Dedifferentiated amniotic fluid mesenchymal stem cell (primary cell): ENCODE data around the gene NNT.
A peak's percentile ranks its signal among the peaks of the same experiment; 100 is the strongest.
"Not testable (repeated sequence)": the region's sequence is repeated elsewhere in the genome, so short reads cannot be mapped to it uniquely, and the experiment has no call there.

Experiments
- DNase-seq: peaks from one replicate; pipeline ENCODE4 v3.0.0-alpha.2; 2016; ENCODE audit errors: extremely low spot score

The NNT gene

DNA sequence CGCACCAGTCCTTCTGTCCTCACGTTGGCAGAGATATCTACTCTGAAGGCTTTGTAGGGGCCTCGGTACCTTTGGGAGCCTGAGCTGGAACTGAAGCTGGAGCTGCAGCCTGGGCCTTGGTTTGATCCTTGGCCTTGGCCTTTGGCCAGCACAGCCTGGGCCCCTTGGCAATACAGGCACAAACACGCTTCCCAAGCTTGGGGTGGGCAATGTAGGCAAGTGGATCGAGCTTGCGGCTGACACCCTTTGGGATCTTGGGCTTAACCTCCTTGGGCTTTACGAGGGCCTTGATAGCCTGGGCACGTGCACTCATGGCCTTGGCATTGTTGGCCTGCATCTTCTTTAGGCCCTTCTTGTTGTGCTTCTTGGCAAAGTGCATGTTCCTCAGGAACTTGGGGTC, 63.7 kb downstream of the NNT start:
- DNase-seq = not testable (repeated sequence)

DNA sequence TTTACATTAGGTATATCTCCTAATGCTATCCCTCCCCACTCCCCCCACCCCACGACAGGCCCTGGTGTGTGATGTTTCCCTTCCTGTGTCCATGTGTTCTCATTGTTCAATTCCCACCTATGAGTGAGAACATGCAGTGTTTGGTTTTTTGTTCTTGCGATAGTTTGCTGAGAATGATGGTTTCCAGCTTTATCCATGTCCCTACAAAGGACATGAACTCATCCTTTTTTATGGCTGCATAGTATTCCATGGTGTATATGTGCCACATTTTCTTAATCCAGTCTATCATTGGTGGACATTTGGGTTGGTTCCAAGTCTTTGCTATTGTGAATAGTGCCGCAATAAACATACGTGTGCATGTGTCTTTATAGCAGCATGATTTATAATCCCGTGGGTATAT, 64.4 kb downstream of the NNT start:
- DNase-seq = not testable (repeated sequence)

DNA sequence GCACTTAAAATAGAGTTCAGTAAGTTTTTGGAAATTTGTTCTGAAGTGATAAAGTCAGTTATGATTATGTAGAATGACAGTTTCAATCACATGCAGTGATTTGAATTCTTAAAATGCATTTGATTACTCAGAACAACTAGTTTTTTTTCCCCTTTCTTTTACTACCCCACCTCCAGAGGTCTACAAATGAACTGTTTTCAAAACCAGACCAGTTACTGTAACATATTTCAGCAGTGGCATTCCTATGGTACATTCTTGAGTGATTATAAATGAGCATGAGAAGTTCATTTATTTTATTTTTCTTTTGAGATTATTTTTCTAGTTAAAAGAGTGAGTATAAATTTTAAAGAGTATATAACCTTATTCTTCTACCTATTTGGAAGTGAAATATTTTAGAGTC, 71.6 kb downstream of the NNT start:
- DNase-seq = peak; percentile 39

DNA sequence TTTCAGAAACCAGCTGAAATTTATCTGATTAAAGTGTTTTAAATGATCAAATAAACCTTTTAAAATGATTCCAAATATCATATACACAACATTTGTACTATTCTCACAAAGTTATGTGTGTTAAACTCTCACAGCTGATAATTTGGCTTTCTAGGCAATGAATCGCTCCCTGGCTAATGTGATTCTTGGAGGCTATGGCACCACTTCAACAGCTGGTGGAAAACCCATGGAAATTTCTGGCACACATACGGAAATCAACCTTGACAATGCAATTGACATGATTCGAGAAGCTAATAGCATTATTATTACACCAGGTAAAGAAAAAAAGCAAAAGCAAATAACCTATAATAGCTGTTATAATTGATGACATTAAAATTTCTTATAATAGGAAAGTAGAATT, 72.4 kb downstream of the NNT start:
- DNase-seq = no peak

GRCh38 chr5:43676083-43676840, 73.3 kb downstream of the NNT start:
- no peak for DNase-seq

DNA sequence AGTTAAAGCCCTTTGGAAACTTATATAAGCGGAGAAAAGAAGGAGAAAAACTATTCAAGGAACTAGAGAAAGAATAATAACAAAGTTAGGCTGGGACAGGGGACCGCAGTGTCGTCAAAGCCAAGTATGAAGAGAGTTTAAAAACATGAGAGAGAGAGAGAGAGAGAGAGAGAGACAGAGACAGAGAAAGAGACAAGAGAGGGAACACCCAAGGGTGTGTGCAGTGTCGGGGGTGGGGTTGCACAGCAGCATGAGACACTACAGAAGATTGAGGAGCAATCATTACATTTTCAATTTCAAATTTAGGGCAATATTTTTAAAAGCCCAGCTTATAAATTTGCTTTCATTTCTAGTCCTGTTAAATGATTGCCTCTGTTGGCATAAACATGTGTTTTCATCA, 74.3 kb downstream of the NNT start:
- no peak for DNase-seq

- no peak for DNase-seq
Observed at GRCh38 chr5:43679214-43679613, 76.2 kb downstream of the NNT start.

- no peak for DNase-seq
Observed at GRCh38 chr5:43680286-43680685, 77.3 kb downstream of the NNT start.

- no peak for DNase-seq
Observed at GRCh38 chr5:43683884-43684471, 81.0 kb downstream of the NNT start.

- peak; percentile 36 for DNase-seq
Observed at GRCh38 chr5:43685252-43685950, 82.4 kb downstream of the NNT start.

- no peak for DNase-seq
Observed at GRCh38 chr5:43687275-43687674, 84.3 kb downstream of the NNT start.

DNA sequence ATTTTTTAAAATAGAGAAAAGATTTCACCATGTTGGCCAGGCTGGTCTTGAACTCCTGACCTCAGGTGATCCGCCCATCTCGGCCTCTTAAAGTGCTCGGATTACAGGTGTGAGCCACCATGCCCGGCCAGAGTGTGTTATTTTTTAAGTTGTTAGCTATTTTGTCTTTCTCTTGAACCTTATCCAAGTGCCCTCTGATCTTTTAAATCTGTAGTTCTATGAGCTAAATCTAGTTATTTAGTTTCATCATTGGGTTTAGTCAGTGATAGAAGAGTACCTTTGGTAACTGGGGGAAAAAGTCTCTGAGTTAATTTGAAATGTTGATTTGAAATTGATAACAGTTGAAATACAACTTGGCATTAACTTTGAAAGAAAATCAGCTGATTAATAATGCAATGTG, 88.3 kb downstream of the NNT start:
- no peak for DNase-seq

GRCh38 chr5:43691893-43692292, 88.9 kb downstream of the NNT start:
- no peak for DNase-seq

DNA sequence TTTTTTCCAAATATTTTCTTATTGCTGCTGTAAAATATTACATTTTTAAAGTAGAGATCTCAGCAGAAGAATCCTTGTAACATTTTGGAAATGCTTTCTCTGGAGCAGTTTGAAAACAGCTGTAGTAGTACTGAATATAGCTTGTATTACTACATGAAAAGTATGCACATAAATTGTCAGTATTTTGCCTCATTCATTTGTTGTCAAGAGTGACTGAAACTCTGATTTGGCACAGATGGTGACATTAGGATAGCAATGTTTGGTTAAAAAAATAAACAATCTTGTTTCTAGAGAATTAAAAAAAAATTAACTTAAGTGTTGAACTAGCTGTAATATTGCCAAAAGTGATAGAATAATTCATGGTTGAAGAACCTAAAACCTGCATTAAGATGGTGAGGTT, 90.4 kb downstream of the NNT start:
- DNase-seq = no peak

DNA sequence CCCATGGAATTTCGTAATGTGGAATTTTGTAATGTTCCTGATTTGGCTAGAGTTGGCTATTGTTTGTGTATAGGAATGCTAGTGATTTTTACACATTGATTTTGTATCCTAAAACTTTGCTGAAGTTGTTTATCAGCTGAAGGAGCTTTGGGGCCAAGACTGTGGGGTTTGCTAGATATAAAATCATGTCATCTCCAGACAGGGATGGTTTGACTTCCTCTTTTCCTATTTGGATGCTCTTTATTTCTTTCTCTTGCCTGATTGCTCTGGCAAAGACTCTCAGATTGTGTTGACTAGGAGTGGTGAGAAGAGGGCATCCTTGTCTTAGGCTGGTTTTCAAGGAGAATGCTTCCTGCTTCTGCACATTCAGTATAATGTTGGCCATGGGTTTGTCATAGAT, 91.0 kb downstream of the NNT start:
- DNase-seq = no peak

GRCh38 chr5:43696444-43696843, 93.5 kb downstream of the NNT start:
- DNase-seq = not testable (repeated sequence)

- no peak for DNase-seq
Observed at GRCh38 chr5:43699910-43700309, 96.9 kb downstream of the NNT start.

GRCh38 chr5:43700601-43701000, 97.6 kb downstream of the NNT start:
- DNase-seq = no peak

DNA sequence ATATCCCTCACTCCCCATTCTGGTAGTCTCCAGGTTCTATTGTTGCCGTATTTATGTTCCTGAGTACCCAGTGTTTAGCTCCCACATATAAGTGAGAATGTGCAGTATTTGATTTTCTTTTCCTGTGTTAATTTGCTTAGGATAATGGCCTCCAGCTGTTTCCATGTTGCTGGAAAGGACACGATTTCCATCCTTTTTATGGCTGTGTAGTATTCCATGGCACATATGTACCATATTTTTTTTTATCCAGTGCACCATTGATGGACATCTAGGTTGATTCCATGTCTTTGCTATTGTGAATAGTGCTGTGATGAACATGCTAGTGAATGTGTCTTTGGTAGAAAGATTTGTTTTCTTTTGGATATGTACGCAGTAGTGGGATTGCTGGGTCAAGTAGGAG, 98.2 kb downstream of the NNT start:
- no peak for DNase-seq

GRCh38 chr5:43702293-43702692, 99.3 kb downstream of the NNT start:
- DNase-seq = no peak

DNA sequence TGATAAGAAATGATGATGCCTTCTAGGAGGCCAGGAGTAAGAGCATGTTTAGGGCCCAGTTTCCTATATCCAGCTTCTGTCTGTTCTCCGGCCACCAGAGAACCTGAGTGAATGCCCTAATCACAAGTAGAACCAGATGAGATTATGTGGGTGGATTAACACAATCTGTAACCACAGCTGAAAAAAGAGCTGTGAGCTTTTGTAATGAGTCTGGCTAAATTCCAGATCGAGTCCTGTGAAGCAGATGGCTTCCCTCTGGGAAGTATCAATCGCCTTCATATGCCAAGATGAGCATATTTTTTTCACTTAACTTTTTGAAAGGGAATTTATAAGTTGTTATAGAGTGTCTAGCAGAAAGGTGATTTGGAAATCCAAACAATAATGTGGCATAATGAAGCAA, 99.8 kb downstream of the NNT start:
- no peak for DNase-seq

- no peak for DNase-seq
Observed at GRCh38 chr5:43704243-43704642, 101.3 kb downstream of the NNT start.

- DNase-seq = not testable (repeated sequence)
Observed at GRCh38 chr5:43706576-43706975, 103.6 kb downstream of the NNT start.
